OCI-M2 (cell line): ENCODE data around the gene POU2F3.

ENCODE experiments used
- DNase-seq: peaks from one replicate; lab custom pipeline; 2025; ENCODE audit not compliant: unreplicated experiment; lab: John Stamatoyannopoulos, UW

The POU2F3 gene

GRCh38 chr11:120281143-120281795 is 41.3 kb downstream of the POU2F3 start:
- peak; percentile 52 for DNase-seq

- DNase-seq = no peak
Observed at GRCh38 chr11:120283124-120283523, 43.2 kb downstream of the POU2F3 start.

- DNase-seq = no peak
Observed at GRCh38 chr11:120284272-120284671, 44.3 kb downstream of the POU2F3 start.

GRCh38 chr11:120285256-120285655 is 45.3 kb downstream of the POU2F3 start:
- DNase-seq = no peak

- DNase-seq = no peak
Observed at GRCh38 chr11:120288021-120288420, 48.1 kb downstream of the POU2F3 start.

GRCh38 chr11:120289426-120289825 is 49.5 kb downstream of the POU2F3 start:
- DNase-seq = no peak

GRCh38 chr11:120290956-120291355 is 51.0 kb downstream of the POU2F3 start:
- no peak for DNase-seq

GRCh38 chr11:120293038-120293800 is 53.3 kb downstream of the POU2F3 start:
- DNase-seq = no peak

GRCh38 chr11:120294096-120294495 is 54.2 kb downstream of the POU2F3 start:
- no peak for DNase-seq

GRCh38 chr11:120295099-120295498 is 55.2 kb downstream of the POU2F3 start:
- DNase-seq = no peak

GRCh38 chr11:120296554-120296953 is 56.6 kb downstream of the POU2F3 start:
- DNase-seq = no peak

GRCh38 chr11:120298461-120298860 is 58.5 kb downstream of the POU2F3 start:
- DNase-seq = no peak

- no peak for DNase-seq
Observed at GRCh38 chr11:120302001-120302805, 62.3 kb downstream of the POU2F3 start.

GRCh38 chr11:120303004-120303637 is 63.2 kb downstream of the POU2F3 start:
- DNase-seq = peak; percentile 37

- DNase-seq = no peak
Observed at GRCh38 chr11:120304526-120304925, 64.6 kb downstream of the POU2F3 start.

GRCh38 chr11:120305286-120305685 is 65.3 kb downstream of the POU2F3 start:
- DNase-seq = no peak

GRCh38 chr11:120306519-120307242 is 66.7 kb downstream of the POU2F3 start:
- no peak for DNase-seq

GRCh38 chr11:120307476-120307875 is 67.5 kb downstream of the POU2F3 start:
- no peak for DNase-seq

GRCh38 chr11:120308081-120308480 is 68.1 kb downstream of the POU2F3 start:
- no peak for DNase-seq

GRCh38 chr11:120310870-120311269 is 70.9 kb downstream of the POU2F3 start:
- DNase-seq = no peak

- no peak for DNase-seq
Observed at GRCh38 chr11:120314861-120315260, 74.9 kb downstream of the POU2F3 start.
